Thyroid gland (tissue), 4 donors: ENCODE measurements around the gene RAD1. TPM values are rescaled to one million over a fixed set of nuclear protein-coding genes. Genes with fewer than 3 reads are reported as not detected.

Source experiments
- DNase-seq, 2 donors: peaks; one replicate each; pipeline ENCODE4 v3.0.0-alpha.2; 2019
- H3K27ac ChIP-seq, 3 donors: fragments of 200-600 bp; sonication (generic); 1 replicate in 2 of 3; 2 replicates in 1 of 3; pipeline ENCODE4 v1.5.1; 2016 to 2019; ENCODE audit warnings: mild to moderate bottlenecking in 1 of 3, moderate library complexity in 1 of 3
- H3K27me3 ChIP-seq: fragments of 200-600 bp; sonication (generic); one replicate; pipeline ENCODE4 v1.5.1; 2019
- H3K36me3 ChIP-seq, 2 donors: fragments of 200-600 bp; sonication (generic); one replicate each; pipeline ENCODE4 v1.5.1; 2016 to 2019
- H3K4me1 ChIP-seq, 2 donors: fragments of 200-600 bp; sonication (generic); one replicate each; pipeline ENCODE4 v1.5.1; 2017 to 2019
- H3K4me3 ChIP-seq, 3 donors: fragments of 200-600 bp; sonication (generic); replicated peaks in 1 of 3; 1 replicate in 2 of 3; 2 replicates in 1 of 3; pipeline ENCODE4 v1.5.1; 2016; ENCODE audit warnings: mild to moderate bottlenecking in 1 of 3
- H3K9me3 ChIP-seq: fragments of 200-600 bp; sonication (generic); one replicate; pipeline ENCODE4 v1.5.1; 2017
- CTCF ChIP-seq, 6 experiments: fragments of 200-600 bp in 3 of 6; fragments of 450-650 bp in 3 of 6; sonication (generic) in 3 of 6; IDR thresholded peaks; one replicate each; pipeline ENCODE4 v1.5.1; 2016 to 2019; ENCODE audit warnings: antibody characterized with exemption in 6 of 6, mild to moderate bottlenecking in 2 of 6, inconsistent platforms in 1 of 6, moderate library complexity in 1 of 6
- POLR2A ChIP-seq, 2 donors: fragments of 450-650 bp; IDR thresholded peaks; one replicate each; pipeline ENCODE4 v1.6.1; 2017; ENCODE audit warnings: antibody characterized with exemption in 2 of 2, mild to moderate bottlenecking in 2 of 2, moderate library complexity in 1 of 2
- WGBS, 2 donors: methylation state at CpG; one replicate each; pipeline ENCODE4 v1.1.5; 2017; 5-methylcytosine and 5-hydroxymethylcytosine counted together
- intact Hi-C: fragments of 100-400 bp; cut with DNase I; formaldehyde crosslinking; loops from one replicate; pipeline ENCODE4 v1.15.1; 2023
- total RNA-seq, 4 donors: library from RNA; depleted of rRNA; stranded (reverse); fragments of >200 nt; gene quantifications; one replicate each; pipeline ENCODE4 v1.2.3, GENCODE V29; 2016

The RAD1 gene
- total RNA-seq, 4 donors from 2014 or later: 31.1 to 40.7 (median 37.5) TPM

DNA sequence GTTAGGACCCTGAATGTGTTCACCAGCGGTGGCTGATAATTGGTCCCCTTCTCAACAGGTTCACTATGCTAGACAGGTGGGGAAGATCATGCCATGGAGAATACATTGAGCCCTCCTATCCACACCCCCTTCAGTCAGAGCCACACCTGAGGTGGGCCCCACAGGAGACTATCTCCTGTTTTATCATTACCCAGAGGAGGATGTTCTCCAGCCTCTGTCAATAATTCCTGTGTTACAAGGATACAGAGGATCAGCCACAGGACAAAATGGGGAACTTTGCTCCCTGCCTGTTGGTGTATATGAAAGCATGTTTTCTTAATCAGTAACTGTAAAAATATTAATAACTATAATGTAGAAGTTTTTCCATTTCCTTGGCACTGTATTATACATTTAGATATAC lies 25.9 kb downstream of the RAD1 start:
- Histone ChIP-seq H3K27ac (no peak overlapping the region), H3K36me3 (no peaks in the 10 kb centered on the region), H3K4me1 (no peaks in the 10 kb centered on the region), H3K9me3 (no peaks in the 10 kb centered on the region), H3K27me3 (no peaks in the 10 kb centered on the region), H3K4me3 (no peak overlapping the region)
- intact Hi-C loops: no loop called here
- 86 to 100% methylated on average over 1 of the region's 1 CpG for WGBS, 2 donors
- no peak for DNase-seq
- TF ChIP-seq POLR2A (IDR thresholded peaks at IDR 0.05): no peak
- no peak for TF ChIP-seq CTCF (IDR thresholded peaks at IDR 0.05)

DNA sequence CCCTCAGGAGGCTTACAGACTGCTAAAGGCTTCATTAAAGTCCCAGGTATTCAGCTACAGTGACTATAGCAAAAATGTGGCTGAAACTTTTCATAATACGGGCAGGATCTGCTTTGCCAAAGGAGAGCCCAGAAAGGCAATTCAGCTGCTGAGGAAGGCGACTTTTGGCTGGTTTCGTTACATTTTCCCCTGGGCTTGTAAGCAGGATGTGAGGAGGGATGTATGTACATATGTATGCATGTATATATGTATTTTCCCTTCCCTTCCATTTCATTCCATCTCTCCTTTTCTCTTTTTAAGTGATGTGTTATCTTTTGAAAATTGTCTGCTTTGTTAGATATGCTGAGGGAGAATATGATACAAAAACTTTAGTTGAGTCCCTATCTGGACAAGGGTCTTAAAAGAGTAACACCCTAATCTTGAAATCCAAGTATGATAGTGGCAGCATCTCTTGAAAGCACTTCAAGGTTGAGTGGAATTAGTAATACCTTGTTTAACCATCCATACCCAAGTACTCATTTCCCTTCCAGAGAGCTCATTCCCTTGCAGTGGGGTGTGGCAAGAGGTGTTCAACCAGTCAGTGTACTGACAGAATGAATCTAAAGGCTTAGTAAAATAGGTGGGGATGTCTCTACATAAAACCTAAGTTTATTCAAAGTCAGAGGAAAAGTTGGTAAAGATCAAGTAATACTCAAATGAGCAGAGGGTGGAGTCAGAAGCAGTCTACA lies 28.7 kb downstream of the RAD1 start:
- DNase-seq: peak; percentile 13 to 39
- H3K27ac ChIP-seq: no peak overlapping the region
- TF ChIP-seq POLR2A (IDR thresholded peaks at IDR 0.05) (no peak), CTCF (IDR thresholded peaks at IDR 0.05) (no peak)
- no peaks in the 10 kb centered on the region for H3K9me3 ChIP-seq
- H3K4me3 ChIP-seq: no peak overlapping the region
- no peaks in the 10 kb centered on the region for H3K27me3 ChIP-seq
- 52 to 58% methylated on average over 3 of the region's 3 CpGs for WGBS, 2 donors
- no peaks in the 10 kb centered on the region for H3K36me3 ChIP-seq
- no peaks in the 10 kb centered on the region for H3K4me1 ChIP-seq
- intact Hi-C loops: no loop called here

DNA sequence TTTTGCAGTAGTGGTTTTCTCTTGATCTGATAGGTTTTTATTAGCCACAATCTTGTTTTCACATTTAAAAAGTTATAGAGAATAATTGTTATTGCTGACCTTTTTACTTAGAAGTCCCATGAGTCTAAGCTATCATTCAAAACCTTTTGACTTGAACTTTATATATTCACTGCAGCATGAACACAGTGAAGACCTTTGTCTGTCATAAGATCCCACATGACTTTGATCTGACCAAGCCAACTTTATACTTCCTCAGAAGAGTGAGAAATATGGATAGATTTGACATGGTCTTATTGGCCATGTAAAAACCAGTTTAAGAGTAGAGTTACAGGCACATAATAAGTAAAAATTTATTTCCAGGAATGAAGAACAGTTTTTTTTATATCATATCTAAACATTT lies 34.1 kb downstream of the RAD1 start:
- DNase-seq: no peak
- Histone ChIP-seq H3K36me3 (no peaks in the 10 kb centered on the region), H3K4me3 (no peak overlapping the region), H3K9me3 (no peaks in the 10 kb centered on the region), H3K4me1 (no peaks in the 10 kb centered on the region), H3K27me3 (no peaks in the 10 kb centered on the region), H3K27ac (no peak overlapping the region)
- TF ChIP-seq CTCF (IDR thresholded peaks at IDR 0.05) (no peak), POLR2A (IDR thresholded peaks at IDR 0.05) (no peak)
- intact Hi-C loops: no loop called here

GRCh38 chr5:34876275-34876674 lies 39.0 kb downstream of the RAD1 start:
- intact Hi-C loops: no loop called here

More at GRCh38 chr5:34876275-34876674, 39.0 kb downstream of the RAD1 start:
- Histone ChIP-seq H3K9me3 (no peaks in the 10 kb centered on the region), H3K4me3 (no peak overlapping the region), H3K4me1 (no peaks in the 10 kb centered on the region), H3K27ac (no peak overlapping the region), H3K27me3 (no peaks in the 10 kb centered on the region), H3K36me3 (no peaks in the 10 kb centered on the region)
- no peak for TF ChIP-seq POLR2A (IDR thresholded peaks at IDR 0.05)
- TF ChIP-seq CTCF (IDR thresholded peaks at IDR 0.05): no peak
- DNase-seq: no peak
